SK-N-SH (cell line): Measurements from ENCODE around the gene DUSP16. TPM values are rescaled to one million over a fixed set of nuclear protein-coding genes. Genes with fewer than 3 reads are reported as not detected.

Experiments
- CTCF ChIA-PET: fragments of 300-600, 350-600 bp; formaldehyde crosslinking; extraction: SDS; loops from one replicate; lab custom pipeline; 2021; lab: Yijun Ruan, JAX
- POLR2A ChIA-PET: fragments of 350-600 bp; sonication (Branson Sonifier 250); formaldehyde crosslinking; extraction: SDS; loops from one replicate; lab custom pipeline; 2020; ENCODE audit warnings: antibody characterized with exemption, inconsistent platforms; lab: Yijun Ruan, JAX
- DNase-seq: peaks from one replicate; pipeline ENCODE4 v3.0.0; 2012
- H2AFZ ChIP-seq: fragments of 200-600 bp; sonication (generic); 2 replicates; pipeline ENCODE4 v1.8.1; 2016; ENCODE audit warnings: antibody characterized with exemption, mild to moderate bottlenecking, low read depth
- H3F3A ChIP-seq: fragments of 200-600 bp; sonication (generic); replicated peaks from 2 replicates; pipeline ENCODE3; 2016; ENCODE audit warnings: antibody characterized with exemption, mild to moderate bottlenecking; ENCODE audit not compliant: insufficient read depth
- H3K27ac ChIP-seq, 2 experiments: fragments of 200-500 bp in 1 of 2; fragments of 200-600 bp in 1 of 2; sonication (Bioruptor generic) in 1 of 2; sonication (generic), shearing (Covaris generic) in 1 of 2; 2 replicates each; pipeline versions ENCODE4 v1.5.1 to v1.6.1; 2014 to 2016; ENCODE audit warnings: low read depth in 2 of 2, inconsistent platforms in 1 of 2, low read length in 1 of 2, mild to moderate bottlenecking in 1 of 2, mixed read lengths in 1 of 2
- H3K27me3 ChIP-seq: fragments of 200-600 bp; sonication (generic), shearing (Covaris generic); 2 replicates; pipeline ENCODE4 v1.6.1; 2016; ENCODE audit warnings: mixed run types; ENCODE audit not compliant: insufficient read depth
- H3K36me3 ChIP-seq, 2 experiments: fragments of 200-500 bp in 1 of 2; fragments of 200-600 bp in 1 of 2; sonication (Bioruptor generic) in 1 of 2; sonication (generic) in 1 of 2; replicated peaks in 1 of 2; 2 replicates each; pipeline versions ENCODE3 to v1.5.1; 2014 to 2016; ENCODE audit warnings: low read length in 1 of 2, mild to moderate bottlenecking in 1 of 2; ENCODE audit not compliant: insufficient read depth in 2 of 2, control insufficient read depth in 1 of 2
- H3K4me1 ChIP-seq, 2 experiments: fragments of 200-500 bp in 1 of 2; fragments of 200-600 bp in 1 of 2; sonication (Bioruptor generic) in 1 of 2; sonication (generic), shearing (Covaris generic) in 1 of 2; 2 replicates each; pipeline versions ENCODE4 v1.5.1 to v1.6.1; 2014 to 2016; ENCODE audit warnings: low read depth in 1 of 2, low read length in 1 of 2, mixed run types in 1 of 2; ENCODE audit not compliant: insufficient read depth in 2 of 2, control insufficient read depth in 1 of 2
- H3K4me2 ChIP-seq: fragments of 200-600 bp; sonication (generic), shearing (Covaris generic); 2 replicates; pipeline ENCODE4 v1.6.1; 2017; ENCODE audit warnings: mixed run types
- H3K4me3 ChIP-seq, 2 experiments: fragments of 200-500 bp in 1 of 2; fragments of 200-600 bp in 1 of 2; sonication (Bioruptor generic) in 1 of 2; sonication (generic), shearing (Covaris generic) in 1 of 2; 2 replicates each; pipeline versions ENCODE4 v1.5.1 to v1.8.1; 2014 to 2016; ENCODE audit warnings: low read depth in 2 of 2, inconsistent platforms in 1 of 2, low read length in 1 of 2, mild to moderate bottlenecking in 1 of 2, mixed read lengths in 1 of 2, moderate library complexity in 1 of 2
- H3K79me2 ChIP-seq: fragments of 200-600 bp; sonication (generic); 2 replicates; pipeline ENCODE4 v1.8.1; 2017; ENCODE audit warnings: mild to moderate bottlenecking; ENCODE audit not compliant: insufficient read depth
- H3K9ac ChIP-seq: fragments of 200-600 bp; sonication (generic); 2 replicates; pipeline ENCODE4 v1.6.1; 2017; ENCODE audit warnings: mixed run types
- H3K9me2 ChIP-seq: fragments of 200-600 bp; sonication (generic); 2 replicates; pipeline ENCODE4 v1.6.1; 2017; ENCODE audit warnings: mixed run types
- H3K9me3 ChIP-seq: fragments of 200-600 bp; sonication (generic); 2 replicates; pipeline ENCODE4 v1.6.1; 2017; ENCODE audit warnings: mixed run types, mild to moderate bottlenecking, moderate library complexity
- H4K20me1 ChIP-seq: fragments of 200-600 bp; sonication (generic); 2 replicates; pipeline ENCODE4 v1.6.1; 2017; ENCODE audit warnings: mild to moderate bottlenecking, mixed run types; ENCODE audit not compliant: insufficient read depth
- CHD2 ChIP-seq: fragments of 150-350 bp; IDR thresholded peaks from 2 replicates; pipeline ENCODE4 v1.6.1; 2018; ENCODE audit warnings: low read length; ENCODE audit not compliant: partially characterized antibody
- FOXJ3 ChIP-seq: sonication (generic); formaldehyde crosslinking; IDR thresholded peaks from 2 replicates; pipeline ENCODE4 v1.5.1; 2020; ENCODE audit warnings: mild to moderate bottlenecking, missing genetic modification reagents
- FOXM1 ChIP-seq: IDR thresholded peaks from 2 replicates; pipeline ENCODE4 v1.4.0; 2012; ENCODE audit warnings: low read depth, mild to moderate bottlenecking
- IRF3 ChIP-seq: fragments of 150-350 bp; IDR thresholded peaks from 2 replicates; pipeline ENCODE4 v1.6.1; 2016; ENCODE audit warnings: mild to moderate bottlenecking, low read depth, low read length
- JUND ChIP-seq: IDR thresholded peaks from 2 replicates; pipeline ENCODE4 v1.4.0; 2012
- MXI1 ChIP-seq: IDR thresholded peaks from 2 replicates; pipeline ENCODE4 v1.6.1; 2012; ENCODE audit warnings: mild to moderate bottlenecking, low read depth, low read length, improper control_type of control experiment
- POLR2AphosphoS5 ChIP-seq: IDR thresholded peaks from 2 replicates; pipeline ENCODE4 v1.6.1; 2012; ENCODE audit warnings: low read depth, low read length
- REST ChIP-seq: IDR thresholded peaks from 2 replicates; pipeline ENCODE4 v1.6.1; 2012; ENCODE audit warnings: mild to moderate bottlenecking, low read depth, low read length, moderate library complexity
- SMC3 ChIP-seq: IDR thresholded peaks from 2 replicates; pipeline ENCODE4 v1.6.1; 2012; ENCODE audit warnings: low read depth, low read length, improper control_type of control experiment
- WGBS: methylation state at CpG from one replicate; pipeline ENCODE4 v1.1.6; 2017; ENCODE audit warnings: low lambda C conversion rate; 5-methylcytosine and 5-hydroxymethylcytosine counted together
- polyA plus RNA-seq, 3 experiments: library from polyadenylated mRNA; depleted of rRNA; stranded (reverse); fragments of >200 nt; gene quantifications; 2 replicates each; pipeline ENCODE4 v1.2.3, GENCODE V29; 2012

Gene DUSP16
- polyA plus RNA-seq, 1 of the 3 experiments (the other 2 are of a cell fraction), result 7.1 TPM

GRCh38 chr12:12480074-12480473 is 82.6 kb downstream of the DUSP16 start:
- H3F3A ChIP-seq, result peaks cover 6% of the 10 kb centered on the region
- ChIA-PET CTCF (interaction anchor here (0.7 kb wide), 1 partner anchor 14 kb away, joined by 3 read pairs; no protein-coding TSS in a partner anchor), POLR2A (no interaction called here)
- H3K4me2 ChIP-seq, result no peak overlapping the region
- DNase-seq, result no peak
- peaks cover 47 to 69% of the 10 kb centered on the region in 2 experiments for H3K36me3 ChIP-seq
- H3K4me1 ChIP-seq, result no peaks in the 10 kb centered on the region
- 99% methylated on average over 5 of the region's 5 CpGs for WGBS
- TF ChIP-seq POLR2AphosphoS5 (no peak), REST (no peak)
- TF ChIP-seq, all 33 proteins: peak for 0
- H3K4me3 ChIP-seq, result no peak overlapping the region
- no peaks in the 10 kb centered on the region for H4K20me1 ChIP-seq
- no peaks in the 10 kb centered on the region for H3K9me2 ChIP-seq
- H2AFZ ChIP-seq, result no peak overlapping the region
- H3K27me3 ChIP-seq, result no peaks in the 10 kb centered on the region
- H3K9ac ChIP-seq, result no peak overlapping the region
- no peak overlapping the region for H3K27ac ChIP-seq
- peaks cover 15% of the 10 kb centered on the region for H3K79me2 ChIP-seq
- no peaks in the 10 kb centered on the region for H3K9me3 ChIP-seq

GRCh38 chr12:12477532-12477890 is 85.2 kb downstream of the DUSP16 start:
- H3K4me2 ChIP-seq, result no peak overlapping the region
- no peaks in the 10 kb centered on the region for H3K9me2 ChIP-seq
- POLR2A ChIA-PET, result no interaction called here
- peaks cover 52 to 59% of the 10 kb centered on the region in 2 experiments for H3K36me3 ChIP-seq
- H3K27me3 ChIP-seq, result no peaks in the 10 kb centered on the region
- no peak overlapping the region for H3K4me3 ChIP-seq
- H3K9me3 ChIP-seq, result no peaks in the 10 kb centered on the region
- DNase-seq, result no peak
- H3K79me2 ChIP-seq, result peaks cover 18% of the 10 kb centered on the region
- TF ChIP-seq FOXM1 (no peak), SMC3 (no peak), FOXJ3 (CRISPR knock-in tag) (no peak)
- 100% methylated on average over 2 of the region's 14 CpGs for WGBS
- no peaks in the 10 kb centered on the region for H4K20me1 ChIP-seq
- no peak overlapping the region for H2AFZ ChIP-seq
- H3F3A ChIP-seq, result peaks cover 3% of the 10 kb centered on the region
- CTCF ChIA-PET, result interaction anchor here (0.7 kb wide), 1 partner anchor 18 kb away, joined by 3 read pairs; no protein-coding TSS in a partner anchor
- no peaks in the 10 kb centered on the region for H3K4me1 ChIP-seq
- H3K9ac ChIP-seq, result no peak overlapping the region
- no peak overlapping the region for H3K27ac ChIP-seq

- Histone ChIP-seq H3K27me3 (no peaks in the 10 kb centered on the region), H2AFZ (no peak overlapping the region), H3K4me2 (no peak overlapping the region), H3K4me3 (no peak overlapping the region), H3K27ac (no peak overlapping the region), H3K36me3 (peaks cover 49 to 54% of the 10 kb centered on the region in 2 experiments), H4K20me1 (no peaks in the 10 kb centered on the region), H3K9me2 (no peaks in the 10 kb centered on the region), H3K79me2 (peaks cover 17% of the 10 kb centered on the region), H3K4me1 (no peaks in the 10 kb centered on the region), H3K9ac (no peak overlapping the region), H3K9me3 (no peaks in the 10 kb centered on the region), H3F3A (no peaks in the 10 kb centered on the region)
- 96% methylated on average over 18 of the region's 21 CpGs for WGBS
- CTCF ChIA-PET, result interaction anchor here (0.5 to 2.4 kb wide), 5 partner anchors 18 to 992 kb away, joined by 3 to 6 read pairs (median 3); no protein-coding TSS in a partner anchor
- POLR2A ChIA-PET, result interaction anchor here (0.8 kb wide), 1 partner anchor 26 kb away, joined by 3 read pairs; no protein-coding TSS in a partner anchor
- no peak for DNase-seq
- TF ChIP-seq IRF3 (no peak), JUND (no peak), MXI1 (no peak), CHD2 (no peak), FOXJ3 (CRISPR knock-in tag) (no peak)
Observed at GRCh38 chr12:12476857-12477531, 85.7 kb downstream of the DUSP16 start.
